ENCODE measurements around the gene LTC4S.

LTC4S gene

DNA sequence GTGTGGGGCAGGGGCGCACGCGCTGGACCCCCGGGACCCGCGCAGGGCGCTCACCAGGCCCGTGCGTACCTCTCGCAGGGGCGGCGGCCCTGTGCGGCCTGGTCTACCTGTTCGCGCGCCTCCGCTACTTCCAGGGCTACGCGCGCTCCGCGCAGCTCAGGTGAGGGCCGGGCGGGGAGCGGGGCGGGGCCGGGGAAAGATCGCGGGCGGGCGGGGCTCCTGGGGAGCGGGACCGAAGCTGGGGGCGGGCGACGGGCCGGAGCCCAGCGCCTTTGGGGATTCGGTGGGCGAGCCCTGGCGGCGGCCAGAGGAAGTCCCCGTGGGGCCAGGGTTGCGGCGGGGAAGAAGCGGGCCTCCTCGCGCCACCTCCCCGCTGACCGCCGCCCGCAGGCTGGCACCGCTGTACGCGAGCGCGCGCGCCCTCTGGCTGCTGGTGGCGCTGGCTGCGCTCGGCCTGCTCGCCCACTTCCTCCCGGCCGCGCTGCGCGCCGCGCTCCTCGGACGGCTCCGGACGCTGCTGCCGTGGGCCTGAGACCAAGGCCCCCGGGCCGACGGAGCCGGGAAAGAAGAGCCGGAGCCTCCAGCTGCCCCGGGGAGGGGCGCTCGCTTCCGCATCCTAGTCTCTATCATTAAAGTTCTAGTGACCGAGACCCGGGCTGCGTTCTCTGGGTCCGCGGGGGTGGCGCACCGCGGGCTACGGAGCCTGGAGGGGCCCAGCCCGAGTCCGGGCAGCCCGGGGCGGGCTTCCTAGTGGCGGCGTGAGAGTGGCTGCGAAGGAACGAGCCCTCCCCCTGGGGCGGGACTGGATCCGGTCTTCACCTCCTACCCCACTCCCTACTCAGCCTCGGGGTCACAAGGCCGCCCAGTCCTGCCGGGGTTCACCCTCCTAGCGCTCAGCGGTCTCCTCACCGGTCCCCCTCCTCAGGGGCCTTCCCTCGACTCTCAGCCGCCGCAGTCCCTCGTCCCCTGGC is 2.4 kb downstream of the LTC4S start:
- DNase-seq = peak; percentile 54

DNA sequence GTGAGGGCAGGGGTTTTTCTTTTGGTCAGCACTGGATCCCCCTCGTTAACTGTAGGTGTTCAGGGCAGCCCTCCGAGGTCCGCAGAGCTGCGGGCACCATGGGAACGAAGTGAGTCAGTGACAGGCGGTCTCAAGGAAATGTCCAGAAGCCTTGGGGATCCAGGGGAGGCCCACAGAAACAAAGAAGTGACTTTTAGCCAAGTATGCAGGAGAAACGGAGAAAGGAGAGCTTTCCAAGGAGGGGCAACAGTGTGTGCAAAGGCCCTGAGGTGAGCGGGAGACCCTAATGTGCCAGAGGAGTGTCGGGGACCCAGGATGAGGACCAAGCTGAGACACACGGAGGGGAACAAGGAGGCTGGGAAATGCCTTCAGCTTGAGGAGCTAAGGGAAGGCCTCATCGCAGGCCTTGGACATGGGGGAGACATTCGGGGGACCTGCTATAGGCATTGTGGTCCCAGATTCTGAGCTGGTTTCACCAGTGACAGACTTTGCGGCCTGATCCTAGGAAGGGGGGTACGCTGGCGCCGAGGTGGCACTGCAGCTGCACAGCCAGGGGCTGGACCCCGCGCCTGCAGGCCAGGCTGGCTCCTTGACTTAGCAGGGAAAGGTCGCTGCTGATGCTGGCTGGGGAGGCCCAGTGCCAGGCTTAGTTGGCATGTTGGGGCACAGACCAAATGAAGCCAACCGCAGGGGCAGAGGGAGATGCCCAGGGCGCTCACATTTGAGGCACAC is 3.3 kb downstream of the LTC4S start:
- DNase-seq = no peak

DNA sequence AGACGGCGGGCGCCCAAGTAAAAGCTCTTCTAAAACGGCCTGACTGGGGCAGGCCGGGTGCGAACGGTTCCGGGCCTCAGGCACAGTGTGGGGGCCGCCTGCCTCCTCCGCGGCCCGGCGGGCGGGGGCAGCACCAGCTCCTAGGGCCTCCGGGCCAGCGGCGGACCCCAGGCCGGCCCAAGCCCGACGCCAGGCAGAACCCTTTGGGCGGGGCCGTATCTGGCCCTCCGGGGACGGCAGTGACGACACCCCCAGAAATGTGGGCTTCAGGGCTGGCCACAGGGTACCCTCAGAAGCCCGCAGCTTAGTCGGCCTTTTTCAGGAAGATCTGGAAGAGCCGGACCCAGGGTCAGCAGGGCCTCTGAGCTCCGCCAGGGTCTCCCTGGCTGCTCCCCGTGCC is 4.0 kb downstream of the LTC4S start:
- DNase-seq = no peak

DNA sequence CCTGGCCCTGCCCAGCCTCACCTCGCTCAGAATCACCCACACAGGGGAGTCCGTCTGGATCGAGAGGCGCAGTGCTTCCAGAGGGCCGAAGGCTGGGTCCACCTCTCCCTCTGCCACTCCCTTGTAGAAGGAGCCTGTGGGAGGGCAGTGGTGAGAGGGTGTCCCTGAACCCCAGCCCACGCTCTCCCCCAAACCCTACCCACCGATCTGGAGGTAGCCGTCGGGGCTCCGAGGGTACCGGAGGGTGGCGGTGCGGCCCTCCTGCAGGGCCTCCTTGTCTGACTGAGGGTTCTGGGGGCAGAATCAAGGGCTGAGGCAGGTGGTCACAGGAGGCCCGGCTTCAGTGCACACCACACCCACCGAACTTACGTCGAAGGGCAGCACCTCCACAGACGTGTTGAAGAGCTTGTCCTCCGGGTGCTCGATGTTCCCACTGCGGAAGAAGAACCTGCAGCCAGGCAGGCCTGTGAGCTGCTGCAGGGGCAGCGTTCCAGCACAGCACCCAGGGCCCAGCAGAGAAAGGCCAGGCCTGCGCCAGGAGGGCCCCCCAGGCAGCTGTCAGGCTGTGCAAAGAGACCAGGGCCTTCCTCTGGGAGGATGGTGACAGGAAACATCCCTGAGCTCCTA is 4.5 kb downstream of the LTC4S start:
- DNase-seq = no peak

DNA sequence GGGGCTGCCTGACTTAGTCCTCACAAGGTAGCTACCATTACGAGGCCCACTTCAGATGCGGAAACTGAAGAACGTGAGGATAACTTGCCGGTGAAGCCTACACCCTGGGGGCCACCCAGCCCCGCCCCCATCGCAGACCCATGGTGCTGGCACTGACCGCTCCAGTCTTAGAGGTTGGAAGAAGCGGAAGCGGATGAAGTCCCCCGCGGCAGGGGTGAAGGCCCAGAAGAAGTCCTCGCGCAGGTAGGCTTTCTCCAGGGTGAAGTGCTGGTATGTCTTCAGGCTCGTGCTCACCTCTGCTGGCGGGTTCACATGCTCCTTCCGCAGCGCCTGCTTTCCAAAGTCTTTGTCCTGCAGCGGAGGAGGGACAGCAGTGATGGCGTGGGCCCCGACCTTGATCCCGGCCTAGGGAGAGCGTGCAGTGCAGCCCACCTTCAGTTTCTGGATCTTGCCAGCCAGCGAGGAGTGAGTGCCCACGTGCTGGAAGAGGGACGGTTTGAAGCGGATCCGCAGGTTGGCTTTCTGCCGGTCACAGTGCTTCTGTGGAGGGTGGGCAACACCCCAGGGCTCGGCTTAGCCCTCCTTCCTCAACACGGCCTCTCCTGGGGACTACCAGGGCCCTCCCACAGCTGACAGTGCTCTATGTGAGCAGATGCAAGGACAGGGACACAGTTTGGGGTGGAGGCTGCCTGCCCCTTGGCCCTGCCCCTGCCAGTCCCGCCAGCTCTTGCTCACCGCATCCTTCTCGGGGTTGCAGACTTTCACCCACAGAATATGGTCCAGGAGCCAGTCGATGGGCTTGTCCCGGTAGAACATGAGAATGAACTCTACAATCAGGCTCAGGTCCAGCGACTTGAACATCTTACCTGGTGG is 5.2 kb downstream of the LTC4S start:
- no peak for DNase-seq

DNA sequence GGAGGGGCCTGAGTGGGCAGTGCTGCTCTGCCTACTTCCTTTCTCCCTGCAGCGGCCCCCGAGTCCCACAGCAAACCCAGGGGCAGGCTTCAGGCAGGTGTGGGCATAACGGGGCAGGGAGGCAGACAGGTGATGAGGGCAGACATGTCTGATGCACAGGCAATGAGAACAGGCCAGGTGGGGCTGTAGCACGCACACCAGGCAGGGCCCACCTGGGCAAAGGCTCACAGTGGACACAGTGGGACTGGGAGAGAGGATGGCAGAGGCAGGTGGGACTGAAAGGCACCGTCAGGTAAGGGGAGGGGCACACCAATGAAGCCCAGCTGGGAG is 5.8 kb downstream of the LTC4S start:
- DNase-seq = no peak

DNA sequence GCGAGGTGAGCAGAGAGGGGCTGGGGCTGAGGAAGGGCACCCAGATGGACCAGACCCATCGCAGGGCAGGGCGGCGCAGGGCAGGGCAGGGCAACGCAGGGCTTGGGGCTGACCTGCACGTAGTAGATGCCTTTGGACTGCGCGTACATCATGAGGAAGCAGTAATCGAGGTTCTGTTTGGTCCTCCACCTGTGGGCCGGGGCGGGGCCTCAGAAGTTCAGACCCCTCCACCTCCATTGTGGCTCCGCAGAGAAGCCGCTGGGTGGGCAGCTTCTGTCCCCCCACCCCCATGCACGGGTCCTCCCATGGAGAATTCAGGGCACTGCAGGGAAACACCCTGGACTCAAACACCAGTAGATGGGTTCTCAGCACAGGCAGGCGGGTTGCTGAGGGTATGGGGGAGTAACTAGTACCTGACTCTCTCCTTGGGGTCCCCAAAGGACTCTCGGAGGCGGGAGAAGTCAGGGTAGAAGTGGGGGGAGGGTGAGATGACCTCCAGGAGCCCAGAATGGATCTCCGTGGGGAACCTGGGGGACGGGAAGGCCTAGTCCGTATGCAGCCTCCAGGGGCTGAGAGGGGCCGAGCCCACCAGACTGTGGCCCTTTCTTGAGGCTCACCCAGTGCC is 6.4 kb downstream of the LTC4S start:
- DNase-seq = no peak

DNA sequence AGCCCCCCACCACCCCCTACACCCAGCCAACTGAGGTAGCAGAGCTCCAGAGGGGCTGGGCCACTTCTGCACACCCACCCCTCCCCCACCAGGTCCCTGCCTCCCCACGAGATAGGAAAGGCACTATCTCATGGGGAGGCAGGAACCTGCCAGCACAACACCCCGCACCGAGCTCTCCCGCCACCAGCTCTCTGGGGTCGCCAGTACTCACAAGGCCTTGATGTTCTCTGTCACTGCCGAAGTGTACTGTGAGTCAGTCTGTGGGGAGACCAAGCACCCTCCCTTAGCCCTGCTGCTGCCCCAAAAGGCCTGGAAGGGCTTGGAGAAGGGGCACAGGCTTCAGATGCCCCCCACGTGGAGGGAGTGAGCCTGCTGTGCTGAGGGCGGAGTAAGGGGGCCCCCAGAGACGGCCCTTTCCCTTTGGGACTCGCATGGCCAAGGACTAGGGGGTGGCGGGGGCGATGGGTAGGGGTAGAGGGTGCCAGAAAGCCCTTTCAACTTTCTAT is 7.0 kb downstream of the LTC4S start:
- DNase-seq = no peak

DNA sequence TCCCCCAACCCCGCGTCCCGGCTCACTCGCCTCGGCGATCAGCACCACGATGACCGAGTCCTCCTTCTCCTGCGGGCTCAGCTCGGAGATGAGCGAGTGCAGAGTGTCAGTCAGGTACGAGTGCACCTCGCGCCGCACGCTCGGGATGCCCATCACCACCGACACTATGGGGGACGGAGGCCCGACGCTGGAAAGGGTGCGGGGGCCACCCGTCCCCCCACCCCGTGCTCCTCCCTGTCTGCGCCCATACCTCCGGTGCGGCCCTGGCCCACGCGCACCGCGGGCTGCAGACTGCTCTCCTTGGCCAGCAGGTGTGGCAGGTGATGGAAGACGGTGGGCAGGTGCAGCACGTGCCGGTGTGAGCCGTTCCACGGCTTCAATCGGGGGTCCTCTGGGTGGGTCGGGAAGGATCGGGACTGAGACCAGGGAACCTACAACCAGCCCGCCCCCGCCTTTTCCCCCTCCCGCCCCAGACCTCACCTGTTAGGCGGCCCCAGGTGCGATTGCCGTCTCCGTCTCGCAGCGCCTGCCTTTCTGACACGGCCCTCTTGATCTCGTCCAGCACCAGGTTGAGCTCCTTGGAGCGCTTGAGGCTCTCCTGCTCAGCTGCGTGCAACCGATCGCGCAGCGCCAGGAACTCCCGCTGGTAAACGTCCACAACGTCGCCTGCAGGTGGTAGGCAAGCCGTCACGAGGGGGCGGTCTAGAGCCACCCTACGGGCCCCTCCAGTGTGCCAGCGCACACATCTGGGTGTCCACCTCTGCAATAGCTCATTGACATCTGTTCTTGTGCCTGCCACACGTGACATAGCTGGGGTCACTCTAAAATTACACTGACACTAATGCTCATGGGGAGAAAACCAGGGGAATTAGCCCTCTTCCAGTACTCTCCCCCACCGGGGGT is 7.8 kb downstream of the LTC4S start:
- DNase-seq = peak; percentile 15

DNA sequence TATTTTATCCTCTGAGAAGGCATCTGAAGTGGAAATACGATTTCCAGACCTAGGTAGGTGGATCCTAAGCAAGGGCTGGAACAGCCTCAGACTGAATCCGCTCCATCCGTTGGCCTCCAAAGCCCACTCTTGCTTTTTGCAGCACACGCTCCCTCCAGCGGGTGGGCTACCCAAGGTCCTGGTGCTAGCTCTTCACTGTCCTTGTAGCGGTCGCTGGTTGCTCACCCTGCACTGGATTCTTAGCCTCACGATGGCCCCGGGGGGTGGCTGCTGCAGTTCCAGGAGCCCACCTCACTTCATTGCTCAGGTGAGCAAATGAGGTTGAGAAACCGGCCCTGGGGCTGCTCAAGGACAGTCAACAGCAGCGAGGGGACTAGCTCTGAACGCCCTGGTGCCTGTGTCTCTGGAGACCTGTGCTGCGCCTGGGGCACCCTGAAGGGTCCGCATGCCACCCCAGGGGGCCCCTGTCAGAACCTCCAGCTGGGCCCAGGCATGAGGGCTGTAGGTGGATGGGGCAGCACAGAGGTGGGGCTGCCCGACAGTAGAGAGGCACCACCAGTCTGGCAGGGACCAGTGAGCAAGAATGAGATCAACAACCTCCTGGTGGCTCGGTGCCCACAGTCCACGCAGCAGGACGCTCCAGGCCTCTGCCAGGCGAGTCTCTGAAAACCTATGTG is 8.6 kb downstream of the LTC4S start:
- no peak for DNase-seq

DNA sequence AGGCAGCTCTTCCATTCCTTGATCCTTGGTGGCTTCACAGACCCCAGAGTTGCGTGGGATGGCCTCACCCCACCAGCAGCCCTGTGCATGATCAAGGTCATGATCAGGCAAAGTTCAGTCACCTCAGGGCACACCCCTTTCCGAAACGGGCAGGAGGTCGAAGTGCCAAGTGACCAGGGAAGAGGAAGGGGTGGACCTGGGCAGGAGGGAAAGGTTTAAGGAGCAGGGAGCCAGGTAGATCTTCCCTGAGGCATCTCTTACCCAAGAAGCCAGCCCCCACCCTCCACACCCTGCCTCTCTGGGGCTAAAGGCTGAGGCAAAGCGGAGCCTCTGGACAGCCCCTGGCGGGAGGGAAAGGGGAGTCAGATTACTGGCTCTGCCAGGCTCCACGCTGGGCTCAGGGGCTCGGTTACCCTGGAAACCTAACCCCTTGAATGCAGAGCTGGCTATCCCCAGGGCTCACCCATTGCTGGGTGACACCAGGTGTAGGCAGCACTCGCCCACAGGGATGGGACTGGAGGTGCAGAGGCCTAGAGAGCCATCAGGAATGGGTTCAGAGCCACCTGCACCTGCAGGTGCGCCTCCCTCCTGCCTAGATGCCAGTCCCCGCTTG is 9.3 kb downstream of the LTC4S start:
- DNase-seq = peak; percentile 57

DNA sequence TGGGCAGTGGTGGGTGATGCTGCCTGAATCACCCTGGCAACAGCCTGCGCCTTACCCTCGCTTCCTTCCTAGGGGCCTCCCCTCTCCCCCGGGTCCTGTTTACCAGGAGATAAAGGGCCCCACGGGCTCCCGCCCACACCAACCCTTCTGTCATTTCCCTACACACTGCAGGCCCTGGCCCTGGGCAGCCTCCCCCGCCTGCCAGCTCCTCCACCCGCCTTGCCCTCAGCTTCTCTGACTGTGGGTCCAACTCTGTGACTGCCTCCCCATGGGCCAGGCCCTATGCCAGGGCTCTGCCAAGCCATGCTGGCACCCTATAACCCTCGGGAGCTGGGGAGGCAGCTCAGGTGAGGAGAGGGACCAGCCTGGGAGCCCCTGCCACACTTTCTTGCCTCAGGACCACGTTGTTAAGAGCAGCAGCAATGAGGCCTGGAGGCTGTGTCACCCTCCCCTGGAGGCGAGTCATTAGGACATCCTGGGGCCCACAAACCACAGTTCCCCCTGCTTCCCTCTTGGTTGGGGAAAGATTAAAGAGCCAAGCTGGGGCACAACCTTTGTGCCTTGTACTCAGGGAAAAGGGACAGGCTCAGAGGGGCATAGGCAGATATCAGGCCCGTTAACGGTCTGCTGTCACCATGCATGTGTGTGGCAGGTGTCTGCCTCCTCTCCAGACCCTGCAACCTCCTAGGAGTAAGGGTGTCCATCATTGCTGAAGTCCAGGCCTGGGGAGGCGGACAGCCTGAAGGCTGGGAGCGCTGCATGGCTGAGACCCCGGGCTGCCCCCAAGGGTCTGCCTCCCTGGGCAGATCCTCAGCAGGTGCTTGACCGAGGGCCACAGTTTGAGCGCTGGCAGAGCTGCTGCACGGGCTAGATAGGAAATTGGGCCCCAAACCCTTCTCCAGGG is 10.1 kb downstream of the LTC4S start:
- DNase-seq = no peak

DNA sequence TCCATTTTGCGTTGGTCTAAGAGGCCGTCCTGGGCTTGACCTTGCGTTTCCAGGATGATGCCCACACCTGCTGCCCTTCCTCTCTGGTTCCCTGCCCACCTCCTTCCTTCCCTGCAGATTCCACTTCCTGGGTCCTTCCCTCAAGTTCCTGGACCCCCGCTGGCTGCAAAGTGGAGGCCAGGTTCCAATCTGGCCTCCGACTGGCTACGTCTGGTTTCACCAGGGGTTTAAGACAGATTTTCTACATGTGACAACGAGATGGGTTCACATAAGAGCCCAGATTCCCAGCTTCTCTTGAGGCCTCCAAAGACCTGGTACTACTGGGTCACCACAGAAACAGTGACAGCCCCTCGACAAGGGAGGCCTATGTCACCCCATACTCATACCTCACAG is 10.8 kb downstream of the LTC4S start:
- DNase-seq = no peak

DNA sequence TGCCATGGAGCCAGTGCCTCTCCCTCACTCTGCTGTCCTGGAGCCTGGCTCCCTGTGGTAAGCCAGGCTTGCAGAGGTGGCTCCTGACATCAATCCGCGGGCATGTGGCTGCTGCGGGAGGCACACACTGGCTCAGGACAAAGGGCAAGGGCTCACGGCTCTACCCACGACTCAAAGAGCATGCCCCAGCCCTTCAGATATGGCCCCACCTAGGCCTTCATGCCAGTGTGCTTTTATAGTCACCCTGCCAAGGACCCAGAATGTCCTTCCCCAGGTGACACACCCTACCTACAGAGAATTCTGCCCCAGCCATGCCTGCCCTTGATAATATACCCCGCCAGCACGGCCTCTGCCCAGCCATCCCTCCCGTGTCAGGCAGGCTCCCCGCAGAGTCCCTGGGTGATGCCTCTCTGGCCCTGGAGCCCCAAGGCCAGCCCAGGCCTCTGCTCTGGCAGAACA is 11.3 kb downstream of the LTC4S start:
- no peak for DNase-seq

DNA sequence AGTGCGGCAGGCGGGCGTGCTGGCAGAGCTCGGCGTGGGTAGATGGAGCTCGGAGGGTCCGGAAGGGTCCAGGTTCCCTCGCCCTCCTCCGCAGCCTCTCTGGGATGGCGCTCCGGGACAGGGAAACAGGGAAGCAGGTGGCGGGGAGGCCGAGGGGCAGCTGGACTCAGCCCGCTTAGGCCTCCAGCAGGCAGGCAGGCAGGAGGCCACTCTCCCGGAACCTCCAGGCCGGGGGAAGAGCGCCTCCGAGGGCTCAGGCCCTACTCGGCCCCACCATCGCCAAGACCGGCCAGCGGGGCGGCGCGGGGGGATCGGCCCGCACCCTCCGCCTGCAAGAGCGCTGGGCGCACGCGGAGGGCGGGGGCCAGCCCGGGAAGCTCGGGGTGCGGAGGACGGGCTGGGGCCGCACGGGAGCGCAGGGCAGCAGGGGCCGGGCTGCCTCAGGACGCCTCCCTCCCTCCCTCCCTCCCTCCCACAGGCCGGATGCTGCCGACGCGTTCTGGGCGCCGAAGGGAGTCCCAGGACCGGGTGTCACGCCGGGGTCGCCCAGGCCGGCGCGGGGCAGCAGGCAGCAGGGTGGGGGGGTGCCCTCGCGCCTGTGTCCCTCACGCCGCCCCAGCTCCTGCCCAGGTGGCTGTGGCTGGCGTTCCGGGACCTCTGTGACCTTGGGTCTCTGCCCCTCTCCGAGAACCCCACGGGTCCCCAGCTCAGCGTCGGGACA is 11.9 kb downstream of the LTC4S start:
- no peak for DNase-seq

DNA sequence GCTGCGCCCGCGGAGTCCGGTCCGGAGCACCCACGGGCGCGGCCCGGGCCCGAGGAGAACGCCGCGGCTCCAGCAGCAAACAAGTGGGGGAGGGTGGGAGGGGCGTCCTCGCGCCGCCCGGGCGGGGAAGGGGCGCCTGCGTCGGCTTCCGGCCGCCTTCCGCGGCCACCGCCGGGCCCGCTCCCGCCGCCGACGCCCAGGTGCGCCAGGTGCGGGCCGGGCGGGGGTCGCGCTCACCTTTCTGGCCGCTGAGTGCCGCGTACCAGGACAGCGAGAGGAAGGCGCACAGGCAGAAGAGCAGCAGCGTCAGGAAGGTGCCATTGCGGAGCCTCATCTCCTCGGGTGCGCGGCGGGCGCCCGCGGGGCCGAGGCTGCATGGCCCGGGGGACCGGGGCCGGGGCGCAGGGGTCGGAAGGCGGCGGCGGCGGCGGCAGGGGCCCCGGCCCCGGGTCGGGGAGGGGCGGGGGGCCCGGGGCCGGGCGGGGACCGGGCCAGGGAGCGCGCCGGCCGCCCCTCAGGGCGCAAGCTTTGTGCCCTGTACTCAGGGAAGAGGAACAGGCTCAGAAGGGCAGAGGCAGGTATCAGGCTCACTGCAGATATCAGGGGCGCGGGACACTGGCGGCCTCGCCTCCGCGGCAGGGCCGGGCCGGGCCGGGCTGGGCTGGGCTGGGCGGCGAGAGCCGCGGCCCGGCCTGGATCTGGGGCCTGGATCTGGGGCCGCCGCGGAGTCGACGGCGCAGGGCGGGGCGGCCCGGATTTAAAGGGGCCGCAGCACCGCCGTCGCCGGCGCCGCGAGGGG is 12.7 kb downstream of the LTC4S start, which contains the start of gene MGAT4B:
Gene MGAT4B (minus strand): TSS at position 617 of the 799 bp plus-strand sequence. CDS start 283 bp downstream, at position 334.
- DNase-seq = no peak

Data from NCI-H2107 (cell line).